SK-N-SH treated with all-trans-retinoic acid at 6 μM for 48 hours (cell line): Measurements from ENCODE around the gene SMARCD2.

Source experiments
- ATAC-seq: fragments of 200-7000 bp; cut with Tn5 transposase; 3 replicates; pipeline ENCODE4 v1.9.1; 2020; ENCODE audit warnings: mild to moderate bottlenecking, moderate library complexity
- ARNTL ChIP-seq: fragments of 450-650 bp; formaldehyde crosslinking; IDR thresholded peaks from 2 replicates; pipeline ENCODE4 v1.5.0; 2020; ENCODE audit warnings: low read depth, mild to moderate bottlenecking, moderate library complexity, borderline replicate concordance
- BACH2 ChIP-seq: fragments of 250-450 bp; sonication (Bioruptor Pico); IDR thresholded peaks from 2 replicates; pipeline ENCODE4 v1.9.0; 2021; ENCODE audit warnings: mild to moderate bottlenecking, borderline replicate concordance
- CREB5 ChIP-seq: fragments of 250-450 bp; sonication (Bioruptor Pico); IDR thresholded peaks from 2 replicates; pipeline ENCODE4 v1.5.1; 2020; ENCODE audit warnings: low read depth, mild to moderate bottlenecking, moderate library complexity
- CSDC2 ChIP-seq: fragments of 250-450 bp; sonication (Bioruptor Pico); IDR thresholded peaks from 2 replicates; pipeline ENCODE4 v1.5.0; 2020; ENCODE audit warnings: mild to moderate bottlenecking, moderate library complexity
- CSRNP3 ChIP-seq: fragments of 250-450 bp; sonication (Bioruptor Pico); IDR thresholded peaks from 2 replicates; pipeline ENCODE4 v1.5.1; 2021; ENCODE audit warnings: mild to moderate bottlenecking, moderate library complexity
- ESRRG ChIP-seq: fragments of 250-450 bp; sonication (Bioruptor Pico); IDR thresholded peaks from 2 replicates; pipeline ENCODE4 v1.6.1; 2021; ENCODE audit warnings: mild to moderate bottlenecking
- GLIS3 ChIP-seq: fragments of 250-450 bp; sonication (Bioruptor Pico); IDR thresholded peaks from 2 replicates; pipeline ENCODE4 v1.5.0; 2020; ENCODE audit warnings: mild to moderate bottlenecking, moderate library complexity
- ISL1 ChIP-seq: fragments of 250-450 bp; sonication (Bioruptor Pico); IDR thresholded peaks from 2 replicates; pipeline ENCODE4 v2.1.2; 2022; ENCODE audit warnings: mild to moderate bottlenecking, moderate library complexity
- OSR1 ChIP-seq: fragments of 250-450 bp; sonication (Bioruptor Pico); IDR thresholded peaks from 2 replicates; pipeline ENCODE4 v1.8.0; 2022; ENCODE audit warnings: moderate library complexity, mild to moderate bottlenecking, inconsistent platforms
- PATZ1 ChIP-seq: fragments of 250-450 bp; sonication (Bioruptor Pico); IDR thresholded peaks from 2 replicates; pipeline ENCODE4 v1.8.0; 2020; ENCODE audit warnings: mild to moderate bottlenecking, moderate library complexity, borderline replicate concordance
- PPARA ChIP-seq: fragments of 250-450 bp; sonication (Bioruptor Pico); IDR thresholded peaks from 2 replicates; pipeline ENCODE4 v1.5.0; 2020; ENCODE audit warnings: mild to moderate bottlenecking, borderline replicate concordance
- RARB ChIP-seq: fragments of 250-450 bp; sonication (Bioruptor Pico); IDR thresholded peaks from 2 replicates; pipeline ENCODE4 v1.8.0; 2021; ENCODE audit warnings: mild to moderate bottlenecking, moderate library complexity
- SNAI2 ChIP-seq: fragments of 250-450 bp; sonication (Bioruptor Pico); IDR thresholded peaks from 2 replicates; pipeline ENCODE4 v1.5.0; 2020; ENCODE audit warnings: mild to moderate bottlenecking, moderate library complexity
- TOX ChIP-seq: fragments of 250-450 bp; sonication (Bioruptor Pico); IDR thresholded peaks from 2 replicates; pipeline ENCODE4 v1.8.0; 2021; ENCODE audit warnings: mild to moderate bottlenecking, moderate library complexity, borderline replicate concordance
- ZC3H10 ChIP-seq: fragments of 250-450 bp; sonication (Bioruptor Pico); IDR thresholded peaks from 2 replicates; pipeline ENCODE4 v1.5.1; 2021; ENCODE audit warnings: mild to moderate bottlenecking, moderate library complexity
- ZFP3 ChIP-seq: fragments of 250-450 bp; sonication (Bioruptor Pico); IDR thresholded peaks from 2 replicates; pipeline ENCODE4 v1.5.0; 2020; ENCODE audit warnings: mild to moderate bottlenecking, moderate library complexity
- ZFP30 ChIP-seq: fragments of 450-650 bp; formaldehyde crosslinking; IDR thresholded peaks from 2 replicates; pipeline ENCODE4 v1.5.0; 2022; ENCODE audit warnings: mild to moderate bottlenecking, moderate library complexity
- ZNF70 ChIP-seq: fragments of 450-650 bp; formaldehyde crosslinking; IDR thresholded peaks from 2 replicates; pipeline ENCODE4 v1.5.0; 2020; ENCODE audit warnings: mild to moderate bottlenecking, moderate library complexity
- ZNF8 ChIP-seq: fragments of 450-650 bp; formaldehyde crosslinking; IDR thresholded peaks from 2 replicates; pipeline ENCODE4 v1.5.0; 2020; ENCODE audit warnings: mild to moderate bottlenecking, moderate library complexity
- TF ChIP-seq, protein P1 (sequence below): fragments of 250-450 bp; sonication (Bioruptor Pico); IDR thresholded peaks from 2 replicates; pipeline ENCODE4 v1.8.0; 2021; ENCODE audit warnings: low read depth, mild to moderate bottlenecking, moderate library complexity, borderline replicate concordance
- TF ChIP-seq, protein P2 (sequence below): fragments of 250-450 bp; sonication (Bioruptor Pico); IDR thresholded peaks from 2 replicates; pipeline ENCODE4 v1.5.0; 2020; ENCODE audit warnings: mild to moderate bottlenecking, moderate library complexity

The SMARCD2 gene

GRCh38 chr17:63816669-63817068 is 25.8 kb downstream of the SMARCD2 start:
- TF ChIP-seq ZFP3 (CRISPR knock-in tag): no peak
- TF ChIP-seq PATZ1 (CRISPR knock-in tag): no peak
- TF ChIP-seq, protein P1, sequence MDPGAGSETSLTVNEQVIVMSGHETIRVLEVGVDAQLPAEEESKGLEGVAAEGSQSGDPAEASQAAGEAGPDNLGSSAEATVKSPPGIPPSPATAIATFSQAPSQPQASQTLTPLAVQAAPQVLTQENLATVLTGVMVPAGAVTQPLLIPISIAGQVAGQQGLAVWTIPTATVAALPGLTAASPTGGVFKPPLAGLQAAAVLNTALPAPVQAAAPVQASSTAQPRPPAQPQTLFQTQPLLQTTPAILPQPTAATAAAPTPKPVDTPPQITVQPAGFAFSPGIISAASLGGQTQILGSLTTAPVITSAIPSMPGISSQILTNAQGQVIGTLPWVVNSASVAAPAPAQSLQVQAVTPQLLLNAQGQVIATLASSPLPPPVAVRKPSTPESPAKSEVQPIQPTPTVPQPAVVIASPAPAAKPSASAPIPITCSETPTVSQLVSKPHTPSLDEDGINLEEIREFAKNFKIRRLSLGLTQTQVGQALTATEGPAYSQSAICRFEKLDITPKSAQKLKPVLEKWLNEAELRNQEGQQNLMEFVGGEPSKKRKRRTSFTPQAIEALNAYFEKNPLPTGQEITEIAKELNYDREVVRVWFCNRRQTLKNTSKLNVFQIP: no peak
- TF ChIP-seq CREB5 (CRISPR knock-in tag): no peak
- no peak for TF ChIP-seq ZC3H10
- no peak for TF ChIP-seq ZNF8 (CRISPR knock-in tag)
- no peak for TF ChIP-seq ISL1
- no peak for ATAC-seq

DNA sequence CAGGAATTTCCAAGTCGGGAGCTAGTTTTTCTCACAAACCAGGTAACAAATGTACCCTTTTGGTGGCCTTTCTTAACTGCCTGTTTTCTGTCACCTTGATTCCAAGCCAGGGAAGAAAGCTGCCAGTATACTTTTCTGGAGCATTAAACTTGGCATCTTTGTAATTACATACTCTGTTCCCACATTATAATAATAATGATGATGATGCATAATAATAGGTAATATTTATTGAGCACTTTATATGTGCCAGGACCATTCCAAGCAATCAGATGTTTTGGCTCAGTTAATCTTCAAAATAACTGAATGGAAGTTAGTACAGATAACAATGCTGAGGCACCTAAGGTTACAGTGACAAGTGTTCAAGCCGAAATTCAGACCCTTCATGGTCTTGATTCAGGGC is 26.4 kb downstream of the SMARCD2 start:
- TF ChIP-seq CSRNP3 (no peak), BACH2 (no peak), PATZ1 (CRISPR knock-in tag) (no peak), ESRRG (CRISPR knock-in tag) (no peak), RARB (CRISPR knock-in tag) (no peak), PPARA (CRISPR knock-in tag) (no peak), ZFP30 (CRISPR knock-in tag) (no peak), ARNTL (no peak), ZFP3 (CRISPR knock-in tag) (no peak), ZNF8 (CRISPR knock-in tag) (no peak), OSR1 (CRISPR knock-in tag) (no peak), CSDC2 (no peak), SNAI2 (CRISPR knock-in tag) (no peak), GLIS3 (CRISPR knock-in tag) (no peak), ZNF70 (CRISPR knock-in tag) (no peak), TOX (CRISPR knock-in tag) (no peak), CREB5 (CRISPR knock-in tag) (no peak), ZC3H10 (no peak)
- TF ChIP-seq, protein P1: no peak
- TF ChIP-seq, protein P2, sequence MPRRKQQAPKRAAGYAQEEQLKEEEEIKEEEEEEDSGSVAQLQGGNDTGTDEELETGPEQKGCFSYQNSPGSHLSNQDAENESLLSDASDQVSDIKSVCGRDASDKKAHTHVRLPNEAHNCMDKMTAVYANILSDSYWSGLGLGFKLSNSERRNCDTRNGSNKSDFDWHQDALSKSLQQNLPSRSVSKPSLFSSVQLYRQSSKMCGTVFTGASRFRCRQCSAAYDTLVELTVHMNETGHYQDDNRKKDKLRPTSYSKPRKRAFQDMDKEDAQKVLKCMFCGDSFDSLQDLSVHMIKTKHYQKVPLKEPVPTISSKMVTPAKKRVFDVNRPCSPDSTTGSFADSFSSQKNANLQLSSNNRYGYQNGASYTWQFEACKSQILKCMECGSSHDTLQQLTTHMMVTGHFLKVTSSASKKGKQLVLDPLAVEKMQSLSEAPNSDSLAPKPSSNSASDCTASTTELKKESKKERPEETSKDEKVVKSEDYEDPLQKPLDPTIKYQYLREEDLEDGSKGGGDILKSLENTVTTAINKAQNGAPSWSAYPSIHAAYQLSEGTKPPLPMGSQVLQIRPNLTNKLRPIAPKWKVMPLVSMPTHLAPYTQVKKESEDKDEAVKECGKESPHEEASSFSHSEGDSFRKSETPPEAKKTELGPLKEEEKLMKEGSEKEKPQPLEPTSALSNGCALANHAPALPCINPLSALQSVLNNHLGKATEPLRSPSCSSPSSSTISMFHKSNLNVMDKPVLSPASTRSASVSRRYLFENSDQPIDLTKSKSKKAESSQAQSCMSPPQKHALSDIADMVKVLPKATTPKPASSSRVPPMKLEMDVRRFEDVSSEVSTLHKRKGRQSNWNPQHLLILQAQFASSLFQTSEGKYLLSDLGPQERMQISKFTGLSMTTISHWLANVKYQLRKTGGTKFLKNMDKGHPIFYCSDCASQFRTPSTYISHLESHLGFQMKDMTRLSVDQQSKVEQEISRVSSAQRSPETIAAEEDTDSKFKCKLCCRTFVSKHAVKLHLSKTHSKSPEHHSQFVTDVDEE (CRISPR knock-in tag): no peak
- no peak for ATAC-seq
